WTC11 (cell line): Measurements from ENCODE around the gene CDK9. TPM values are rescaled to one million over a fixed set of nuclear protein-coding genes. Genes with fewer than 3 reads are reported as not detected.

ENCODE experiments used
- ATAC-seq: fragments of 200-7000 bp; cut with Tn5 transposase; 2 replicates; pipeline ENCODE4 v1.10.0; 2021; ENCODE audit warnings: mild to moderate bottlenecking, moderate library complexity
- CTCF ChIA-PET: fragments of 300-600 bp; sonication (Branson Sonifier 250); formaldehyde crosslinking; loops from one replicate; lab custom pipeline; 2021; ENCODE audit warnings: antibody characterized with exemption; lab: Charles Lee
- POLR2A ChIA-PET: fragments of 350-600 bp; sonication (Branson Sonifier 250); formaldehyde crosslinking; loops from one replicate; lab custom pipeline; 2021; ENCODE audit warnings: antibody characterized with exemption; lab: Charles Lee
- DNase-seq: peaks from one replicate; pipeline ENCODE4 v3.0.0; 2021; ENCODE audit warnings: low spot score
- H3K27ac Mint-ChIP-seq: 2 replicates; pipeline ENCODE4 v1.8.0; 2021; ENCODE audit warnings: mixed read lengths
- H3K27me3 Mint-ChIP-seq: 2 replicates; pipeline ENCODE4 v1.8.0; 2021; ENCODE audit warnings: low read depth, mild to moderate bottlenecking, moderate library complexity, mixed read lengths
- H3K36me3 Mint-ChIP-seq: 2 replicates; pipeline ENCODE4 v1.8.0; 2021; ENCODE audit warnings: mixed read lengths
- H3K4me1 Mint-ChIP-seq: 2 replicates; pipeline ENCODE4 v1.8.0; 2022; ENCODE audit warnings: mixed read lengths
- H3K4me3 Mint-ChIP-seq: 2 replicates; pipeline ENCODE4 v1.8.0; 2021; ENCODE audit warnings: mild to moderate bottlenecking, moderate library complexity, mixed read lengths
- H3K9me3 Mint-ChIP-seq: 2 replicates; pipeline ENCODE4 v1.8.0; 2021; ENCODE audit warnings: mixed read lengths
- CBFB ChIP-seq: sonication (generic); formaldehyde crosslinking; IDR thresholded peaks from 2 replicates; pipeline ENCODE4 v1.8.1; 2022; ENCODE audit warnings: mild to moderate bottlenecking, low read depth, missing genetic modification reagents
- GTF2I ChIP-seq: fragments of 250-450 bp; sonication (Bioruptor Pico); conservative IDR thresholded peaks from 2 replicates; pipeline ENCODE4 v1.4.0; 2021; ENCODE audit warnings: mild to moderate bottlenecking
- NFATC4 ChIP-seq: fragments of 250-450 bp; sonication (Bioruptor Pico); IDR thresholded peaks from 2 replicates; pipeline ENCODE4 v1.9.0; 2021; ENCODE audit warnings: mild to moderate bottlenecking
- RELA ChIP-seq: sonication (generic); formaldehyde crosslinking; IDR thresholded peaks from 2 replicates; pipeline ENCODE4 v1.8.1; 2022; ENCODE audit warnings: missing genetic modification reagents, mild to moderate bottlenecking, borderline replicate concordance
- SOX15 ChIP-seq: fragments of 250-450 bp; sonication (Bioruptor Pico); IDR thresholded peaks from 2 replicates; pipeline ENCODE4 v1.9.0; 2021; ENCODE audit warnings: mild to moderate bottlenecking
- ZNF317 ChIP-seq: sonication (generic); formaldehyde crosslinking; IDR thresholded peaks from 2 replicates; pipeline ENCODE4 v1.8.1; 2023; ENCODE audit warnings: low read depth, mild to moderate bottlenecking, moderate library complexity, missing genetic modification reagents, borderline replicate concordance
- ZNF416 ChIP-seq: fragments of 250-450 bp; sonication (Bioruptor Pico); IDR thresholded peaks from 2 replicates; pipeline ENCODE4 v1.9.0; 2021; ENCODE audit warnings: mild to moderate bottlenecking, inconsistent platforms
- ZNF423 ChIP-seq: fragments of 250-450 bp; sonication (Bioruptor Pico); IDR thresholded peaks from 2 replicates; pipeline ENCODE4 v2.1.2; 2022; ENCODE audit warnings: mild to moderate bottlenecking, moderate library complexity
- total RNA-seq: library from RNA; stranded (reverse); gene quantifications from 3 replicates; pipeline ENCODE4 v1.2.3, GENCODE V29; 2021
- TF ChIP-seq, protein P1 (sequence below): sonication (generic); formaldehyde crosslinking; IDR thresholded peaks from 2 replicates; pipeline ENCODE4 v1.8.1; 2022; ENCODE audit warnings: missing genetic modification reagents, borderline replicate concordance
- TF ChIP-seq, protein P2 (sequence below): fragments of 250-450 bp; sonication (Bioruptor Pico); IDR thresholded peaks from 2 replicates; pipeline ENCODE4 v1.9.0; 2021; ENCODE audit warnings: mild to moderate bottlenecking
- TF ChIP-seq, protein P3 (sequence below): fragments of 250-450 bp; sonication (Bioruptor Pico); IDR thresholded peaks from 2 replicates; pipeline ENCODE4 v1.9.0; 2021; ENCODE audit warnings: mild to moderate bottlenecking, borderline replicate concordance
- TF ChIP-seq, protein P4 (sequence below): sonication (generic); formaldehyde crosslinking; IDR thresholded peaks from 2 replicates; pipeline ENCODE4 v1.8.0; 2022; ENCODE audit warnings: mild to moderate bottlenecking, missing genetic modification reagents
- TF ChIP-seq, protein P5 (sequence below): sonication (generic); formaldehyde crosslinking; IDR thresholded peaks from 2 replicates; pipeline ENCODE4 v1.8.1; 2023; ENCODE audit warnings: mild to moderate bottlenecking, missing genetic modification reagents
- TF ChIP-seq, protein P6 (sequence below): sonication (generic); formaldehyde crosslinking; IDR thresholded peaks from 2 replicates; pipeline ENCODE4 v1.8.0; 2022; ENCODE audit warnings: mild to moderate bottlenecking, missing genetic modification reagents
- TF ChIP-seq, protein P7 (sequence below): sonication (generic); formaldehyde crosslinking; IDR thresholded peaks from 2 replicates; pipeline ENCODE4 v1.8.1; 2023; ENCODE audit warnings: mild to moderate bottlenecking, missing genetic modification reagents, moderate library complexity
- TF ChIP-seq, protein P8 (sequence below): sonication (generic); formaldehyde crosslinking; IDR thresholded peaks from 2 replicates; pipeline ENCODE4 v1.8.1; 2023; ENCODE audit warnings: mild to moderate bottlenecking, moderate library complexity, missing genetic modification reagents
- TF ChIP-seq, protein P9 (sequence below): sonication (generic); formaldehyde crosslinking; IDR thresholded peaks from 2 replicates; pipeline ENCODE4 v1.8.1; 2022; ENCODE audit warnings: mild to moderate bottlenecking, missing genetic modification reagents, moderate library complexity, borderline replicate concordance

CDK9 gene
- total RNA-seq, 1 experiment from 2014 or later = 111 TPM

DNA sequence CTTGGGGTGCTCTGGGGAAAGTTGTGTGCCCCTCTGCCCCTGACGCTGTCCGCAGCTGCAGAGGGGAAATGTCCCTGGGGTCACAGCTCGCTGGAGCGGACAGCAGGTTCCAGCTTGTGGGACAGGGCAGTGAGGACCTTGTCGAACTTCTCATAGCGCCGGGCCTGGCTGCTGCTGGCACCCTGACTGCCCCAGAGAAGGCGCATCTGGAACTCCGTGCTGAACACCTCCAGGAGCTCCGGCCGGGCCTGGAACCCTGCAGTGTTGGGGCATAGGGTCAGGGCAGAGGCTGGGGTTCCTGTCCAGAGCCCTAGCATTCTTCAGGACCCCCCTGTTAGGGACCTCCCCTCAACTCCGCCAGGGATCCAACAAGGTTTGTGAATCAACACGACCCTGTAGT is 47.2 kb upstream of the CDK9 start:
- Mint-ChIP-seq H3K9me3 (no peaks in the 10 kb centered on the region), H3K36me3 (no peaks in the 10 kb centered on the region), H3K4me3 (no peak overlapping the region), H3K4me1 (peaks cover 12% of the 10 kb centered on the region), H3K27ac (no peak overlapping the region), H3K27me3 (peaks cover 17% of the 10 kb centered on the region)
- ChIA-PET POLR2A (no interaction called here), CTCF (interaction anchor here (0.6 kb wide), 1 partner anchor 17 kb away, joined by 4 read pairs; no protein-coding TSS in a partner anchor)
- DNase-seq (no peak), ATAC-seq (no peak)
- TF ChIP-seq, protein P1, sequence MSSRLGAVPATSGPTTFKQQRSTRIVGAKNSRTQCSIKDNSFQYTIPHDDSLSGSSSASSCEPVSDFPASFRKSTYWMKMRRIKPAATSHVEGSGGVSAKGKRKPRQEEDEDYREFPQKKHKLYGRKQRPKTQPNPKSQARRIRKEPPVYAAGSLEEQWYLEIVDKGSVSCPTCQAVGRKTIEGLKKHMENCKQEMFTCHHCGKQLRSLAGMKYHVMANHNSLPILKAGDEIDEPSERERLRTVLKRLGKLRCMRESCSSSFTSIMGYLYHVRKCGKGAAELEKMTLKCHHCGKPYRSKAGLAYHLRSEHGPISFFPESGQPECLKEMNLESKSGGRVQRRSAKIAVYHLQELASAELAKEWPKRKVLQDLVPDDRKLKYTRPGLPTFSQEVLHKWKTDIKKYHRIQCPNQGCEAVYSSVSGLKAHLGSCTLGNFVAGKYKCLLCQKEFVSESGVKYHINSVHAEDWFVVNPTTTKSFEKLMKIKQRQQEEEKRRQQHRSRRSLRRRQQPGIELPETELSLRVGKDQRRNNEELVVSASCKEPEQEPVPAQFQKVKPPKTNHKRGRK (CRISPR knock-in tag) = no peak
- TF ChIP-seq, protein P2, sequence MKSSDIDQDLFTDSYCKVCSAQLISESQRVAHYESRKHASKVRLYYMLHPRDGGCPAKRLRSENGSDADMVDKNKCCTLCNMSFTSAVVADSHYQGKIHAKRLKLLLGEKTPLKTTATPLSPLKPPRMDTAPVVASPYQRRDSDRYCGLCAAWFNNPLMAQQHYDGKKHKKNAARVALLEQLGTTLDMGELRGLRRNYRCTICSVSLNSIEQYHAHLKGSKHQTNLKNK (CRISPR knock-in tag) = no peak
- TF ChIP-seq RELA (CRISPR knock-in tag) = no peak
- no peak for TF ChIP-seq CBFB (CRISPR knock-in tag)
- TF ChIP-seq, protein P3, sequence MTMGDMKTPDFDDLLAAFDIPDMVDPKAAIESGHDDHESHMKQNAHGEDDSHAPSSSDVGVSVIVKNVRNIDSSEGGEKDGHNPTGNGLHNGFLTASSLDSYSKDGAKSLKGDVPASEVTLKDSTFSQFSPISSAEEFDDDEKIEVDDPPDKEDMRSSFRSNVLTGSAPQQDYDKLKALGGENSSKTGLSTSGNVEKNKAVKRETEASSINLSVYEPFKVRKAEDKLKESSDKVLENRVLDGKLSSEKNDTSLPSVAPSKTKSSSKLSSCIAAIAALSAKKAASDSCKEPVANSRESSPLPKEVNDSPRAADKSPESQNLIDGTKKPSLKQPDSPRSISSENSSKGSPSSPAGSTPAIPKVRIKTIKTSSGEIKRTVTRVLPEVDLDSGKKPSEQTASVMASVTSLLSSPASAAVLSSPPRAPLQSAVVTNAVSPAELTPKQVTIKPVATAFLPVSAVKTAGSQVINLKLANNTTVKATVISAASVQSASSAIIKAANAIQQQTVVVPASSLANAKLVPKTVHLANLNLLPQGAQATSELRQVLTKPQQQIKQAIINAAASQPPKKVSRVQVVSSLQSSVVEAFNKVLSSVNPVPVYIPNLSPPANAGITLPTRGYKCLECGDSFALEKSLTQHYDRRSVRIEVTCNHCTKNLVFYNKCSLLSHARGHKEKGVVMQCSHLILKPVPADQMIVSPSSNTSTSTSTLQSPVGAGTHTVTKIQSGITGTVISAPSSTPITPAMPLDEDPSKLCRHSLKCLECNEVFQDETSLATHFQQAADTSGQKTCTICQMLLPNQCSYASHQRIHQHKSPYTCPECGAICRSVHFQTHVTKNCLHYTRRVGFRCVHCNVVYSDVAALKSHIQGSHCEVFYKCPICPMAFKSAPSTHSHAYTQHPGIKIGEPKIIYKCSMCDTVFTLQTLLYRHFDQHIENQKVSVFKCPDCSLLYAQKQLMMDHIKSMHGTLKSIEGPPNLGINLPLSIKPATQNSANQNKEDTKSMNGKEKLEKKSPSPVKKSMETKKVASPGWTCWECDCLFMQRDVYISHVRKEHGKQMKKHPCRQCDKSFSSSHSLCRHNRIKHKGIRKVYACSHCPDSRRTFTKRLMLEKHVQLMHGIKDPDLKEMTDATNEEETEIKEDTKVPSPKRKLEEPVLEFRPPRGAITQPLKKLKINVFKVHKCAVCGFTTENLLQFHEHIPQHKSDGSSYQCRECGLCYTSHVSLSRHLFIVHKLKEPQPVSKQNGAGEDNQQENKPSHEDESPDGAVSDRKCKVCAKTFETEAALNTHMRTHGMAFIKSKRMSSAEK (CRISPR knock-in tag) = no peak
- TF ChIP-seq ZNF416 (CRISPR knock-in tag) = no peak
- TF ChIP-seq, protein P4, sequence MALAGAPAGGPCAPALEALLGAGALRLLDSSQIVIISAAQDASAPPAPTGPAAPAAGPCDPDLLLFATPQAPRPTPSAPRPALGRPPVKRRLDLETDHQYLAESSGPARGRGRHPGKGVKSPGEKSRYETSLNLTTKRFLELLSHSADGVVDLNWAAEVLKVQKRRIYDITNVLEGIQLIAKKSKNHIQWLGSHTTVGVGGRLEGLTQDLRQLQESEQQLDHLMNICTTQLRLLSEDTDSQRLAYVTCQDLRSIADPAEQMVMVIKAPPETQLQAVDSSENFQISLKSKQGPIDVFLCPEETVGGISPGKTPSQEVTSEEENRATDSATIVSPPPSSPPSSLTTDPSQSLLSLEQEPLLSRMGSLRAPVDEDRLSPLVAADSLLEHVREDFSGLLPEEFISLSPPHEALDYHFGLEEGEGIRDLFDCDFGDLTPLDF (CRISPR knock-in tag) = no peak
- no peak for TF ChIP-seq NFATC4 (CRISPR knock-in tag)
- TF ChIP-seq, protein P5, sequence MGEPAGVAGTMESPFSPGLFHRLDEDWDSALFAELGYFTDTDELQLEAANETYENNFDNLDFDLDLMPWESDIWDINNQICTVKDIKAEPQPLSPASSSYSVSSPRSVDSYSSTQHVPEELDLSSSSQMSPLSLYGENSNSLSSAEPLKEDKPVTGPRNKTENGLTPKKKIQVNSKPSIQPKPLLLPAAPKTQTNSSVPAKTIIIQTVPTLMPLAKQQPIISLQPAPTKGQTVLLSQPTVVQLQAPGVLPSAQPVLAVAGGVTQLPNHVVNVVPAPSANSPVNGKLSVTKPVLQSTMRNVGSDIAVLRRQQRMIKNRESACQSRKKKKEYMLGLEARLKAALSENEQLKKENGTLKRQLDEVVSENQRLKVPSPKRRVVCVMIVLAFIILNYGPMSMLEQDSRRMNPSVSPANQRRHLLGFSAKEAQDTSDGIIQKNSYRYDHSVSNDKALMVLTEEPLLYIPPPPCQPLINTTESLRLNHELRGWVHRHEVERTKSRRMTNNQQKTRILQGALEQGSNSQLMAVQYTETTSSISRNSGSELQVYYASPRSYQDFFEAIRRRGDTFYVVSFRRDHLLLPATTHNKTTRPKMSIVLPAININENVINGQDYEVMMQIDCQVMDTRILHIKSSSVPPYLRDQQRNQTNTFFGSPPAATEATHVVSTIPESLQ = no peak
- no peak for TF ChIP-seq ZNF423 (CRISPR knock-in tag)
- TF ChIP-seq, protein P6, sequence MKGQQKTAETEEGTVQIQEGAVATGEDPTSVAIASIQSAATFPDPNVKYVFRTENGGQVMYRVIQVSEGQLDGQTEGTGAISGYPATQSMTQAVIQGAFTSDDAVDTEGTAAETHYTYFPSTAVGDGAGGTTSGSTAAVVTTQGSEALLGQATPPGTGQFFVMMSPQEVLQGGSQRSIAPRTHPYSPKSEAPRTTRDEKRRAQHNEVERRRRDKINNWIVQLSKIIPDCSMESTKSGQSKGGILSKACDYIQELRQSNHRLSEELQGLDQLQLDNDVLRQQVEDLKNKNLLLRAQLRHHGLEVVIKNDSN (CRISPR knock-in tag) = no peak
- no peak for TF ChIP-seq ZNF317 (CRISPR knock-in tag)
- TF ChIP-seq, protein P7, sequence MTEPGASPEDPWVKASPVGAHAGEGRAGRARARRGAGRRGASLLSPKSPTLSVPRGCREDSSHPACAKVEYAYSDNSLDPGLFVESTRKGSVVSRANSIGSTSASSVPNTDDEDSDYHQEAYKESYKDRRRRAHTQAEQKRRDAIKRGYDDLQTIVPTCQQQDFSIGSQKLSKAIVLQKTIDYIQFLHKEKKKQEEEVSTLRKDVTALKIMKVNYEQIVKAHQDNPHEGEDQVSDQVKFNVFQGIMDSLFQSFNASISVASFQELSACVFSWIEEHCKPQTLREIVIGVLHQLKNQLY = no peak
- no peak for TF ChIP-seq GTF2I (CRISPR knock-in tag)
- TF ChIP-seq, protein P8, sequence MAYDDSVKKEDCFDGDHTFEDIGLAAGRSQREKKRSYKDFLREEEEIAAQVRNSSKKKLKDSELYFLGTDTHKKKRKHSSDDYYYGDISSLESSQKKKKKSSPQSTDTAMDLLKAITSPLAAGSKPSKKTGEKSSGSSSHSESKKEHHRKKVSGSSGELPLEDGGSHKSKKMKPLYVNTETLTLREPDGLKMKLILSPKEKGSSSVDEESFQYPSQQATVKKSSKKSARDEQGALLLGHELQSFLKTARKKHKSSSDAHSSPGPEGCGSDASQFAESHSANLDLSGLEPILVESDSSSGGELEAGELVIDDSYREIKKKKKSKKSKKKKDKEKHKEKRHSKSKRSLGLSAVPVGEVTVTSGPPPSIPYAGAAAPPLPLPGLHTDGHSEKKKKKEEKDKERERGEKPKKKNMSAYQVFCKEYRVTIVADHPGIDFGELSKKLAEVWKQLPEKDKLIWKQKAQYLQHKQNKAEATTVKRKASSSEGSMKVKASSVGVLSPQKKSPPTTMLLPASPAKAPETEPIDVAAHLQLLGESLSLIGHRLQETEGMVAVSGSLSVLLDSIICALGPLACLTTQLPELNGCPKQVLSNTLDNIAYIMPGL = no peak
- TF ChIP-seq, protein P9, sequence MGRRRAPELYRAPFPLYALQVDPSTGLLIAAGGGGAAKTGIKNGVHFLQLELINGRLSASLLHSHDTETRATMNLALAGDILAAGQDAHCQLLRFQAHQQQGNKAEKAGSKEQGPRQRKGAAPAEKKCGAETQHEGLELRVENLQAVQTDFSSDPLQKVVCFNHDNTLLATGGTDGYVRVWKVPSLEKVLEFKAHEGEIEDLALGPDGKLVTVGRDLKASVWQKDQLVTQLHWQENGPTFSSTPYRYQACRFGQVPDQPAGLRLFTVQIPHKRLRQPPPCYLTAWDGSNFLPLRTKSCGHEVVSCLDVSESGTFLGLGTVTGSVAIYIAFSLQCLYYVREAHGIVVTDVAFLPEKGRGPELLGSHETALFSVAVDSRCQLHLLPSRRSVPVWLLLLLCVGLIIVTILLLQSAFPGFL = no peak
- TF ChIP-seq SOX15 (CRISPR knock-in tag) = no peak
